ENCODE results near the gene IL23A.
"Not testable (repeated sequence)": the region's sequence is repeated elsewhere in the genome, so short reads cannot be mapped to it uniquely, and the experiment has no call there.

The IL23A gene

GRCh38 chr12:56339158-56339422, 406 bp downstream of the IL23A start:
- no peak overlapping the region for H3K4me3 ChIP-seq (ENCODE audit: extremely low read depth, insufficient read depth, low read length, poor library complexity, severe bottlenecking)
- H3K36me3 ChIP-seq (ENCODE audit: control insufficient read depth, insufficient read depth, low read length) = peaks cover 25% of the 10 kb centered on the region
- H3K9me3 ChIP-seq (ENCODE audit: control insufficient read depth, low read length) = no peaks in the 10 kb centered on the region
- H3K27ac ChIP-seq (ENCODE audit: low read depth, low read length, severe bottlenecking) = no peak overlapping the region
- WGBS, 2 experiments (ENCODE audit: insufficient coverage in 2 of 2) = 83 to 100% methylated on average over 1 of the region's 1 CpG
- H3K4me1 ChIP-seq (ENCODE audit: control insufficient read depth, insufficient read depth, low read length, poor library complexity, severe bottlenecking) = no peaks in the 10 kb centered on the region

GRCh38 chr12:56341616-56342015, 2.9 kb downstream of the IL23A start:
- H3K4me3 ChIP-seq (ENCODE audit: extremely low read depth, insufficient read depth, low read length, poor library complexity, severe bottlenecking) = no peak overlapping the region
- H3K27ac ChIP-seq (ENCODE audit: low read depth, low read length, severe bottlenecking) = no peak overlapping the region
- no peaks in the 10 kb centered on the region for H3K9me3 ChIP-seq (ENCODE audit: control insufficient read depth, low read length)
- H3K36me3 ChIP-seq (ENCODE audit: control insufficient read depth, insufficient read depth, low read length) = peaks cover 40% of the 10 kb centered on the region
- no peaks in the 10 kb centered on the region for H3K4me1 ChIP-seq (ENCODE audit: control insufficient read depth, insufficient read depth, low read length, poor library complexity, severe bottlenecking)
- no CpG with 5 or more reads among the region's 1 CpG for WGBS, 2 experiments (ENCODE audit: insufficient coverage in 2 of 2)

GRCh38 chr12:56342290-56342689, 3.6 kb downstream of the IL23A start:
- peaks cover 46% of the 10 kb centered on the region for H3K36me3 ChIP-seq (ENCODE audit: control insufficient read depth, insufficient read depth, low read length)
- not testable (repeated sequence) for H3K27ac ChIP-seq (ENCODE audit: low read depth, low read length, severe bottlenecking); H3K9me3 ChIP-seq (ENCODE audit: control insufficient read depth, low read length); H3K4me1 ChIP-seq (ENCODE audit: control insufficient read depth, insufficient read depth, low read length, poor library complexity, severe bottlenecking); H3K4me3 ChIP-seq (ENCODE audit: extremely low read depth, insufficient read depth, low read length, poor library complexity, severe bottlenecking)
- 83 to 100% methylated on average over 1 to 2 of the region's 2 CpGs for WGBS, 2 experiments (ENCODE audit: insufficient coverage in 2 of 2)

GRCh38 chr12:56346675-56347074, 8.0 kb downstream of the IL23A start:
- Histone ChIP-seq H3K36me3 (ENCODE audit: control insufficient read depth, insufficient read depth, low read length) (peaks cover 82% of the 10 kb centered on the region), H3K4me1 (ENCODE audit: control insufficient read depth, insufficient read depth, low read length, poor library complexity, severe bottlenecking) (no peaks in the 10 kb centered on the region), H3K9me3 (ENCODE audit: control insufficient read depth, low read length) (no peaks in the 10 kb centered on the region), H3K4me3 (ENCODE audit: extremely low read depth, insufficient read depth, low read length, poor library complexity, severe bottlenecking) (no peak overlapping the region), H3K27ac (ENCODE audit: low read depth, low read length, severe bottlenecking) (no peak overlapping the region)
- 87 to 96% methylated on average over 6 to 7 of the region's 7 CpGs for WGBS, 2 experiments (ENCODE audit: insufficient coverage in 2 of 2)

- not testable (repeated sequence) for H3K4me3 ChIP-seq (ENCODE audit: extremely low read depth, insufficient read depth, low read length, poor library complexity, severe bottlenecking); H3K27ac ChIP-seq (ENCODE audit: low read depth, low read length, severe bottlenecking); H3K9me3 ChIP-seq (ENCODE audit: control insufficient read depth, low read length); H3K4me1 ChIP-seq (ENCODE audit: control insufficient read depth, insufficient read depth, low read length, poor library complexity, severe bottlenecking)
- 94 to 97% methylated on average over 5 to 8 of the region's 9 CpGs for WGBS, 2 experiments (ENCODE audit: insufficient coverage in 2 of 2)
- H3K36me3 ChIP-seq (ENCODE audit: control insufficient read depth, insufficient read depth, low read length) = peaks cover 84% of the 10 kb centered on the region
These were observed 8.6 kb downstream of the IL23A start for GRCh38 chr12:56347255-56347654.

DNA sequence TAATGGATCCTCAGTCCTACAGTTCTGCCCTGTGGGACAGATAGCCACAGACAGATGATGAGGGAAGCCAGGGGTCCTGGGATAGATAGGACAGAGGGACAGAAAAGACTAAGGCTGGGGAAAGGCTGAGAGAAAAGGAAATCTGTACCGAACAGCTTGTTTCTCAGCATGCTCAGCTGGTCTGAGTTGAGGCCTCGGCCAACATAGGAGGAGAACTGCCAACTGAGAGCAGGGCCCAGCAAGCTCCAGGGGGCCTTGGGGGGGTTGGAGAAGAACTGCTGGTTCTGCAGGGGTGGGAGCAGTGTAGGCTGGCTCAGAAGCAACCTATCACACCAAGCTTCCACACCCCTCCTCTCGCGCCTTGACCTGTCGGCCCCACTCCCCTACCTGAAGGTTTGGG, 10.1 kb downstream of the IL23A start:
- H3K36me3 ChIP-seq (ENCODE audit: control insufficient read depth, insufficient read depth, low read length) = peaks cover 82% of the 10 kb centered on the region
- 90 to 97% methylated on average over 3 to 5 of the region's 5 CpGs for WGBS, 2 experiments (ENCODE audit: insufficient coverage in 2 of 2)
- no peak overlapping the region for H3K4me3 ChIP-seq (ENCODE audit: extremely low read depth, insufficient read depth, low read length, poor library complexity, severe bottlenecking)
- H3K4me1 ChIP-seq (ENCODE audit: control insufficient read depth, insufficient read depth, low read length, poor library complexity, severe bottlenecking) = no peaks in the 10 kb centered on the region
- H3K9me3 ChIP-seq (ENCODE audit: control insufficient read depth, low read length) = no peaks in the 10 kb centered on the region
- no peak overlapping the region for H3K27ac ChIP-seq (ENCODE audit: low read depth, low read length, severe bottlenecking)

- peaks cover 90% of the 10 kb centered on the region for H3K36me3 ChIP-seq (ENCODE audit: control insufficient read depth, insufficient read depth, low read length)
- no peak overlapping the region for H3K27ac ChIP-seq (ENCODE audit: low read depth, low read length, severe bottlenecking)
- H3K4me1 ChIP-seq (ENCODE audit: control insufficient read depth, insufficient read depth, low read length, poor library complexity, severe bottlenecking) = no peaks in the 10 kb centered on the region
- no peak overlapping the region for H3K4me3 ChIP-seq (ENCODE audit: extremely low read depth, insufficient read depth, low read length, poor library complexity, severe bottlenecking)
- H3K9me3 ChIP-seq (ENCODE audit: control insufficient read depth, low read length) = no peaks in the 10 kb centered on the region
- 100% methylated on average over 1 of the region's 2 CpGs for WGBS, 2 experiments (ENCODE audit: insufficient coverage in 2 of 2)
These were observed 12.0 kb downstream of the IL23A start for GRCh38 chr12:56350662-56351061.

DNA sequence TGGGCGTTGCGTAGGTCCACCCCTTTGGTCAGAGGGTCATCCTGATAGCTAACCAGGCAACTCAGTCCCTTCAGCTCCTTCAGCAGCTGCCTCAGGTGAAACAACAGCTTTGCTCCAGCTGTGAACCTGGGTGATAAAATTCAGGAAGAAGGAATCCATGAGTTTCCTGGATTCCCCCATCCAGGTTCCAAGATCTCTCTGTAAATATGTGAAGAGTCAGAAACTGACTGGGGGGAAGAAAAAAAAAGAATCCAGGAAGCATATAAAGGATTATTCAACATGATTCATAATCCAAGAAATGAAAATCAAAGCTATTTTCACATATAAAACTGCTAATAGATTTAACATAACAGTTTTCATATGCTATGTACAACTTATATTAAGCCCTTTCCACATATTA, 12.6 kb downstream of the IL23A start:
- Histone ChIP-seq H3K4me1 (ENCODE audit: control insufficient read depth, insufficient read depth, low read length, poor library complexity, severe bottlenecking) (no peaks in the 10 kb centered on the region), H3K27ac (ENCODE audit: low read depth, low read length, severe bottlenecking) (no peak overlapping the region), H3K9me3 (ENCODE audit: control insufficient read depth, low read length) (no peaks in the 10 kb centered on the region), H3K36me3 (ENCODE audit: control insufficient read depth, insufficient read depth, low read length) (peaks cover 91% of the 10 kb centered on the region), H3K4me3 (ENCODE audit: extremely low read depth, insufficient read depth, low read length, poor library complexity, severe bottlenecking) (no peak overlapping the region)
- WGBS, 2 experiments (ENCODE audit: insufficient coverage in 2 of 2) = 100% methylated on average over 2 of the region's 2 CpGs; no CpG with 5 or more reads in 1 of the 2 experiments

GRCh38 chr12:56358836-56359532, 20.3 kb downstream of the IL23A start:
- H3K4me3 ChIP-seq (ENCODE audit: extremely low read depth, insufficient read depth, low read length, poor library complexity, severe bottlenecking) = peak overlapping the region; percentile 69
- peaks cover 26% of the 10 kb centered on the region for H3K36me3 ChIP-seq (ENCODE audit: control insufficient read depth, insufficient read depth, low read length)
- H3K27ac ChIP-seq (ENCODE audit: low read depth, low read length, severe bottlenecking) = no peak overlapping the region
- 60 to 73% methylated on average over 1 of the region's 1 CpG for WGBS, 2 experiments (ENCODE audit: insufficient coverage in 2 of 2)
- H3K9me3 ChIP-seq (ENCODE audit: control insufficient read depth, low read length) = no peaks in the 10 kb centered on the region
- no peaks in the 10 kb centered on the region for H3K4me1 ChIP-seq (ENCODE audit: control insufficient read depth, insufficient read depth, low read length, poor library complexity, severe bottlenecking)

DNA sequence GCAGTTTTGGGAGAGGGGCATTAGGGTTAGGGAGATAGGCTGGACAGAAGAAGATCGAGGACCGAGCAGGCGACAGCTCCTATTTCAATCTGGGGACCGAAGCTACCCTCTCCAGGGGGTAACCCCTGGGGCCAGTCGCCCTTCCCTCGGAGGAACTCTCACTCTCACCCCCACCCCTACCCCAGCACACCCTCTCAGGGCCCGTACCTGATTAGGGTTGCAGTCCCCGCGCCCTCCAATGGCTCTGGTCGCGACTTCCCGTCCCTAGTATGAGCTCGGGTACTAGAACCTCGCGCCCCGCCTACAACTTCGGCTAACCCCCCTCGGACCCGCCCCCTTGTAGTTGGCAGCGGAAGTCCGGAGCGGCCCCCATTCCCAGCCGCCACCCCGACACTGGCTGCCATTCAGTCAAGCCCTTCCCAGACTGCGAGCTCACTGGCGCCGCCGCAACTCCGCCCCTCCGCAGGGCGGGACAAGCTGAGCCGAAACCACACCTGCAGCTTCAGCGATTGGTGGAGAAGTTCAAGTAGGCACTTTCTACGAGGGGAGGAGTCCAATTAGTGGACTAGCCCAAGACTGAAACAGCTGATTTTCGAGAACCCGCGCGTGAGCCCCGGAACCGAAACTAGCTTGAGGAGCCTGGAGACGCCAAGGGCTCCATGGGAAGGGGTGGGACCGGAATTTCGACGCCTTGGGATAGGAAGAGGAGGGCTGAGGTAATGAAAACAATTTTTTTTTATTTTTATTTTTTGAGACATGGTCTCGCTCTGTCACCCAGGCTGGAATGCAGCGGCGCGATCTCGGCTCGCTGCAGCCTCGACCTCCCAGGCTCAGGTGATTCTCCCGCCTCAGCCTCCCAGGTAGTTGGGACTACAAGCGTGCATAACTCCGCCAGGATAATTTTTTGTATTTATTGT, 21.4 kb downstream of the IL23A start, which contains the start of gene STAT2:
TSS of gene STAT2 (minus strand) at position 257 of the 917 bp plus-strand sequence. CDS start 3,536 bp downstream, outside the sequence.
- Histone ChIP-seq H3K27ac (ENCODE audit: low read depth, low read length, severe bottlenecking) (peak within 1 kb of the TSS; percentile 65), H3K4me3 (ENCODE audit: extremely low read depth, insufficient read depth, low read length, poor library complexity, severe bottlenecking) (peak within 1 kb of the TSS; percentile 69), H3K36me3 (ENCODE audit: control insufficient read depth, insufficient read depth, low read length) (peaks cover 14% of the 10 kb centered on the region), H3K4me1 (ENCODE audit: control insufficient read depth, insufficient read depth, low read length, poor library complexity, severe bottlenecking) (no peaks in the 10 kb centered on the region), H3K9me3 (ENCODE audit: control insufficient read depth, low read length) (no peaks in the 10 kb centered on the region)
- WGBS, 2 experiments (ENCODE audit: insufficient coverage in 2 of 2) = 0 to 1% methylated on average over 43 to 46 of the region's 54 CpGs

Measured in mesodermal cell (in vitro differentiated cells).